GM13976 (cell line): ENCODE results near the gene IL25.

Experiments used
- DNase-seq: peaks from one replicate; pipeline ENCODE4 v3.0.0; 2012; ENCODE audit warnings: low spot score
- CTCF ChIP-seq: IDR thresholded peaks from 2 replicates; pipeline ENCODE4 v1.5.1; 2012; ENCODE audit warnings: borderline replicate concordance, mild to moderate bottlenecking; ENCODE audit not compliant: insufficient read depth; ENCODE audit errors: extremely low read depth, missing control alignments, control extremely low read depth
- in situ Hi-C: fragments of 300-500 bp; cut with MboI; formaldehyde crosslinking; loops from one replicate; pipeline ENCODE4 v1.12.0; 2022; ENCODE audit warnings: low sequenced_read_pairs, mixed read lengths, inconsistent platforms; ENCODE audit not compliant: unreplicated experiment

Gene IL25

GRCh38 chr14:23404331-23404900 is 31.8 kb downstream of the IL25 start:
- in situ Hi-C loops, result no loop called here
- DNase-seq, result no peak
- TF ChIP-seq CTCF, result no peak

GRCh38 chr14:23405096-23405495 is 32.5 kb downstream of the IL25 start:
- in situ Hi-C loops, result no loop called here
- no peak for TF ChIP-seq CTCF
- no peak for DNase-seq

GRCh38 chr14:23405516-23406025 is 33.0 kb downstream of the IL25 start:
- no peak for DNase-seq
- no peak for TF ChIP-seq CTCF
- in situ Hi-C loops, result no loop called here

GRCh38 chr14:23406244-23406643 is 33.6 kb downstream of the IL25 start:
- TF ChIP-seq CTCF, result no peak

GRCh38 chr14:23406725-23407355 is 34.2 kb downstream of the IL25 start:
- in situ Hi-C loops, result no loop called here
- no peak for TF ChIP-seq CTCF
- DNase-seq, result no peak

More at GRCh38 chr14:23406244-23406643, 33.6 kb downstream of the IL25 start:
- no peak for DNase-seq
- in situ Hi-C loops, result no loop called here

- TF ChIP-seq CTCF, result no peak
- DNase-seq, result no peak
- in situ Hi-C loops, result no loop called here
These were observed 35.1 kb downstream of the IL25 start, which contains the start of gene MYH6 for GRCh38 chr14:23407516-23408306. Gene MYH6, minus strand, starts transcription at chr14:23408273. Its CDS starts 1,050 bp downstream, at chr14:23407223.
